ENCODE measurements around the gene RPL28. TPM values are rescaled to one million over a fixed set of nuclear protein-coding genes. Genes with fewer than 3 reads are reported as not detected.
"Not testable (repeated sequence)": the region's sequence is repeated elsewhere in the genome, so short reads cannot be mapped to it uniquely, and the experiment has no call there.

RPL28 gene
- total RNA-seq, 1 donor = 829 TPM

- no peak for DNase-seq (ENCODE audit: low read depth)
- no peak for TF ChIP-seq CTCF (IDR thresholded peaks at IDR 0.05; ENCODE audit: insufficient read depth, low read length)
- no peak overlapping the region for H3K4me3 ChIP-seq (ENCODE audit: low read depth, low read length)
Measured at GRCh38 chr19:55419624-55420236, 34.0 kb downstream of the RPL28 start.

DNA sequence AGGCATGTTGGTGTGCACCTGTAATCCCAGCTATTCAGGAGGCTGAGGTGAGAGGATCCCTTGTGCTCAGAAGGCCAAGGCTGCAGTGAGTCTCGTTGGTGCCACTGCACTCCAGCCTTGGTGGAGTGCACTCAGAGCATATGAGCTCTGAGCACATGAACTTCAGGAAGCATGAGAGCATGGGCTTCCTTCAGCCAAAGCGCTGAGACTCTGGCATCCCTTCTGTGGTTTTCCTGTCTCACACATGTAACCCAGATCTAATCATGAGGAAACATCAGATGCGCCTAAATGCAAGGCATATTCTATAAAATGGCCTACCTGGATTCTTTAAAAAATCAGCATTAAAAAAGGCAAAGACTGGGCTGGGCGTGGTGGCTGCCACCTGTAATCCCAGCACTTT is 35.5 kb downstream of the RPL28 start:
- DNase-seq (ENCODE audit: low read depth); H3K4me3 ChIP-seq (ENCODE audit: low read depth, low read length): not testable (repeated sequence)

- no peak for DNase-seq (ENCODE audit: low read depth)
- no peak overlapping the region for H3K4me3 ChIP-seq (ENCODE audit: low read depth, low read length)
- no peak for TF ChIP-seq CTCF (IDR thresholded peaks at IDR 0.05; ENCODE audit: insufficient read depth, low read length)
Measured at GRCh38 chr19:55423225-55424005, 37.7 kb downstream of the RPL28 start.

- DNase-seq (ENCODE audit: low read depth) = no peak
- no peak for TF ChIP-seq CTCF (IDR thresholded peaks at IDR 0.05; ENCODE audit: insufficient read depth, low read length)
- H3K4me3 ChIP-seq (ENCODE audit: low read depth, low read length) = no peak overlapping the region
Measured at GRCh38 chr19:55424518-55424917, 38.8 kb downstream of the RPL28 start.

DNA sequence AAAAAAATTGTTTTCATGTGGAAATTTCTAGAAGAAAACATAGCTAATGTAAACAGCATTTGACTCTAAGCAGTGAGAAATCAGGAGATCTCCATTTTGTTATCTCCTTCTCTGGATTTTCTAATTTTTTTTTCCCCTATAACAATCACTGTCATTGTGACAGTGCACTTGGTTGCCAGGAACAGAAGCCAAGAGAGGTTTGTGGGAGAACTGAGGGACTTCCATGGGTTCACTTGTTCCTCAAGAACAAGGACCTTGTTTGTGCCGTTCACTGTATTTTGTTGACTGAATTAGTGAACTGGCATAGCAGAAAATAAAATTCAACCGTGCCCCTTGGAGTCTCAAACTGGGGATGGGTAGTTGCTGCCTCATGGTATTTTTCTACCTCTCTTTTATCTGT is 40.3 kb downstream of the RPL28 start:
- no peak for TF ChIP-seq CTCF (IDR thresholded peaks at IDR 0.05; ENCODE audit: insufficient read depth, low read length)
- no peak overlapping the region for H3K4me3 ChIP-seq (ENCODE audit: low read depth, low read length)
- no peak for DNase-seq (ENCODE audit: low read depth)

DNA sequence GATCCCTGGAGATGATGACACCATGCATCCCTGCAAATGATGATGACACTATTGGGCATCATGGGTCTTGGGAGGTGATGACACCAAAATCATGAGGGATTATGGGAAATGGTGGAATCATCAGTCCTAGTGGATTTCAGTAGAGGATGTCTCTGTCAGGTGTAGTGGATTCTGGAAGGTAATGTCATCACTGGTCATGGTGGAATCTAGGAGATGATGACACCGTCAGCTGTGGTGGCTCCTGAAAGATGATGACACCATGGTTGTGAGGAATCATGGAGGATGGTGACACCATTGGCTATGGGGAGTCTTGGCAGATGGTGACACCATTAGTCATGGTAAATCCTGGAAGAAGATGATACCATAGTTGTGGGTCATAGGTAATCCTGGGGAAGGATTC is 45.5 kb downstream of the RPL28 start:
- no peak for DNase-seq (ENCODE audit: low read depth)

More for the DNA sequence above, 45.5 kb downstream of the RPL28 start:
- no peak for TF ChIP-seq CTCF (IDR thresholded peaks at IDR 0.05; ENCODE audit: insufficient read depth, low read length)
- no peak overlapping the region for H3K4me3 ChIP-seq (ENCODE audit: low read depth, low read length)
